Naive B cell (primary cell): ENCODE results near the gene HLA-E. TPM values are rescaled to one million over a fixed set of nuclear protein-coding genes. Genes with fewer than 3 reads are reported as not detected.
"Not testable (repeated sequence)": the region's sequence is repeated elsewhere in the genome, so short reads cannot be mapped to it uniquely, and the experiment has no call there.

Experiments used
- ATAC-seq, 2 donors: fragments of 150-1000 bp; cut with Tn5 transposase; 2 replicates each; pipeline ENCODE4 v1.10.0; 2021; ENCODE audit warnings: low read depth in 2 of 2, mild to moderate bottlenecking in 2 of 2, moderate library complexity in 2 of 2
- DNase-seq: peaks from one replicate; pipeline ENCODE4 v3.0.0; 2022
- H3K27ac Mint-ChIP-seq, 6 donors: one replicate each; pipeline ENCODE4 v1.8.0; 2020 to 2022; ENCODE audit warnings: mild to moderate bottlenecking in 6 of 6, mixed read lengths in 6 of 6, moderate library complexity in 5 of 6, inconsistent platforms in 2 of 6
- H3K27me3 Mint-ChIP-seq, 3 donors: one replicate each; pipeline ENCODE4 v1.8.0; 2021 to 2022; ENCODE audit warnings: mixed read lengths in 3 of 3, mild to moderate bottlenecking in 1 of 3
- H3K36me3 Mint-ChIP-seq, 2 donors: one replicate each; pipeline ENCODE4 v1.8.0; 2020 to 2022; ENCODE audit warnings: mixed read lengths in 2 of 2, inconsistent platforms in 1 of 2, mild to moderate bottlenecking in 1 of 2
- H3K4me1 Mint-ChIP-seq, 3 donors: one replicate each; pipeline ENCODE4 v1.8.0; 2020 to 2022; ENCODE audit warnings: mixed read lengths in 3 of 3, inconsistent platforms in 1 of 3, mild to moderate bottlenecking in 1 of 3, moderate library complexity in 1 of 3
- H3K4me3 Mint-ChIP-seq, 8 donors: one replicate each; pipeline ENCODE4 v1.8.0; 2020 to 2022; ENCODE audit warnings: mild to moderate bottlenecking in 8 of 8, mixed read lengths in 8 of 8, moderate library complexity in 8 of 8, inconsistent platforms in 2 of 8
- H3K9me3 Mint-ChIP-seq, 7 donors: one replicate each; pipeline ENCODE4 v1.8.0; 2020 to 2022; ENCODE audit warnings: mixed read lengths in 7 of 7, mild to moderate bottlenecking in 5 of 7, inconsistent platforms in 2 of 7, moderate library complexity in 1 of 7
- polyA plus RNA-seq, 6 donors: library from polyadenylated mRNA; unstranded; fragments of 300-500 nt; fragmentation: Illumina TruSeq; gene quantifications; one replicate each; pipeline ENCODE4 v1.2.3, GENCODE V29; 2021; ENCODE audit warnings: low read depth in 6 of 6

The HLA-E gene
- polyA plus RNA-seq, 6 donors from 2014 or later: 2,024 to 3,192 (median 2,301) TPM

GRCh38 chr6:30461055-30461454, 28.3 kb upstream of the HLA-E start:
- H3K4me1 Mint-ChIP-seq: peaks cover 26 to 39% (median 30%) of the 10 kb centered on the region in 3 donors
- peaks cover 74 to 91% (median 83%) of the 10 kb centered on the region in 3 donors for H3K27me3 Mint-ChIP-seq
- no peak for DNase-seq
- H3K9me3 Mint-ChIP-seq: peaks cover 14 to 24% (median 16%) of the 10 kb centered on the region in 7 donors
- ATAC-seq: no peak
- peaks cover 5 to 24% of the 10 kb centered on the region in 2 donors for H3K36me3 Mint-ChIP-seq
- H3K4me3 Mint-ChIP-seq: no peak overlapping the region
- no peak overlapping the region for H3K27ac Mint-ChIP-seq

DNA sequence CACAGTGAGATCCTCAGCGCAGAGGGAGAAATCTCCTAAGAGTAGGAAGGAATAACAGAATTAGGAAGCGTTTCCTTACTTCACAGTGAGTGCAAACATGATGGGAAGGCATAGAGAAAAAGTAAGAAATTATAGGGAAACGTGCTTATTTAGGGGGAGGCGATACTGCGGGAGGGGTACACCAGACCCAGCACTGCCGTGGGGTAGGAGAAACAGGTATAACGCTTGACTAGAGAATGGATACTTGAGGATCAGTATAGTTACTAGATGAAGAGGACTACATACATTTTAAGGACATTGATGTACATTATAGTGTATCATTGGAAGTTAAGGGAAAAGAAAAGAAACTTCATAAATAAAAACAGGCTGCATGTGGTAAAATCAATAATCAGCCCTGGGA, 26.8 kb upstream of the HLA-E start:
- no peak overlapping the region for H3K27ac Mint-ChIP-seq
- H3K9me3 Mint-ChIP-seq: peaks cover 14 to 24% (median 16%) of the 10 kb centered on the region in 7 donors
- ATAC-seq: no peak
- peaks cover 76 to 94% (median 88%) of the 10 kb centered on the region in 3 donors for H3K27me3 Mint-ChIP-seq
- peaks cover 36 to 46% (median 38%) of the 10 kb centered on the region in 3 donors for H3K4me1 Mint-ChIP-seq
- H3K36me3 Mint-ChIP-seq: peaks cover 5 to 24% of the 10 kb centered on the region in 2 donors
- peak overlapping the region in 4 of 8 donors; percentile 1 to 75 (median 23) for H3K4me3 Mint-ChIP-seq
- DNase-seq: no peak

DNA sequence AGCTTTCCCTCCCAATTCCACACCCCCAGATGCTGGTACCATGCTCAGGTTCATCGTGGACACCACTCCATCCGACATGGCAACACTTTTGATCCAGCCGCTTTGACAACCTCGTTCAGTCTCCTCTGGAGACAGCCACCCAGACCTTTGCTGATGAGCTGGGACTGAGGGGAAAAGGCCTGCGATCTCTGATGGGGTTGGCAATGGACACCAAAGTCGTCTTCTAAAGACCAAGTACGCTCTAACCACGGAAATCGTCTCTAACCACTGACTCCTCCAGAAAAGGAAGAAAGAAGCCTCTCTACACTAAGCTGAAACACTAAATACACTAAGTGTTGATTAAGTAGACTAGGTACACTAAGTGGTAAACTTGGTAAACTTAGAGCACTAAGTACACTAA, 26.1 kb upstream of the HLA-E start:
- H3K36me3 Mint-ChIP-seq: peaks cover 5 to 24% of the 10 kb centered on the region in 2 donors
- peak overlapping the region; percentile 15 to 85 (median 64) for H3K4me3 Mint-ChIP-seq
- peak overlapping the region in 1 of 6 donors; percentile 37 for H3K27ac Mint-ChIP-seq
- peaks cover 72 to 86% (median 82%) of the 10 kb centered on the region in 3 donors for H3K27me3 Mint-ChIP-seq
- H3K9me3 Mint-ChIP-seq: peaks cover 14 to 23% (median 16%) of the 10 kb centered on the region in 7 donors
- peaks cover 36 to 46% (median 38%) of the 10 kb centered on the region in 3 donors for H3K4me1 Mint-ChIP-seq
- ATAC-seq (peak; percentile 1 to 22), DNase-seq (no peak)

GRCh38 chr6:30463651-30464618, 25.4 kb upstream of the HLA-E start:
- DNase-seq: peak; percentile 58
- Mint-ChIP-seq H3K27ac (peak overlapping the region in 1 of 6 donors; percentile 37), H3K4me3 (peak overlapping the region; percentile 51 to 85 (median 64)), H3K4me1 (peaks cover 36 to 46% (median 38%) of the 10 kb centered on the region in 3 donors), H3K36me3 (peaks cover 5 to 18% of the 10 kb centered on the region in 2 donors), H3K9me3 (peaks cover 10 to 16% (median 12%) of the 10 kb centered on the region in 7 donors), H3K27me3 (peaks cover 73 to 84% (median 80%) of the 10 kb centered on the region in 3 donors)
- peak; percentile 59 for ATAC-seq

- peak overlapping the region in 1 of 6 donors; percentile 39 for H3K27ac Mint-ChIP-seq
- ATAC-seq: no peak
- no peak for DNase-seq
- peaks cover 68 to 79% (median 76%) of the 10 kb centered on the region in 3 donors for H3K27me3 Mint-ChIP-seq
- peaks cover 0 to 3% (median 0%) of the 10 kb centered on the region in 7 donors for H3K9me3 Mint-ChIP-seq
- H3K36me3 Mint-ChIP-seq: no peaks in the 10 kb centered on the region
- peaks cover 36 to 46% (median 38%) of the 10 kb centered on the region in 3 donors for H3K4me1 Mint-ChIP-seq
- peak overlapping the region; percentile 83 to 95 (median 88) for H3K4me3 Mint-ChIP-seq
Measured at GRCh38 chr6:30465595-30466306, 23.6 kb upstream of the HLA-E start.

DNA sequence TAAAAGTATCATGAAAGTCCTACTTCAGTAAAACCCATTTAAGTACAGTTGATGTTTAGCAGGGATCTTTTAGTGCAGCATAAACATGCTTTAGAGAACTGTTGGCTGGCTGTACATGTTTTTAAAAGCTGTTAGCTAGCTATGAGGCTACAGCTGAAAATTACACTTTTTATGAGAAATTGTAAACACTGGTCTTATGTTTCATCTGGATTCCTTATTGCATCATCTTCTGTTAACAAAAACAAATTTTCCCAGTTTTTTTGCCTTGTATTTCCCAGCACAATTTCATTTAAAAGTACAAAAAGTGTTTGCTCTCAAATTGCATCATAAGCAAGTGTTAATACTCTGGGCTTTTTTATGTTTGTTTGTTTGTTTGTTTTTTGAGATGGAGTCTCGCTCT, 18.3 kb upstream of the HLA-E start:
- H3K9me3 Mint-ChIP-seq: peaks cover 0 to 3% (median 0%) of the 10 kb centered on the region in 7 donors
- H3K36me3 Mint-ChIP-seq: no peaks in the 10 kb centered on the region
- DNase-seq: no peak
- H3K27me3 Mint-ChIP-seq: peaks cover 59 to 68% (median 65%) of the 10 kb centered on the region in 3 donors
- no peak overlapping the region for H3K27ac Mint-ChIP-seq
- H3K4me1 Mint-ChIP-seq: peaks cover 8 to 10% (median 8%) of the 10 kb centered on the region in 3 donors
- no peak for ATAC-seq
- no peak overlapping the region for H3K4me3 Mint-ChIP-seq

DNA sequence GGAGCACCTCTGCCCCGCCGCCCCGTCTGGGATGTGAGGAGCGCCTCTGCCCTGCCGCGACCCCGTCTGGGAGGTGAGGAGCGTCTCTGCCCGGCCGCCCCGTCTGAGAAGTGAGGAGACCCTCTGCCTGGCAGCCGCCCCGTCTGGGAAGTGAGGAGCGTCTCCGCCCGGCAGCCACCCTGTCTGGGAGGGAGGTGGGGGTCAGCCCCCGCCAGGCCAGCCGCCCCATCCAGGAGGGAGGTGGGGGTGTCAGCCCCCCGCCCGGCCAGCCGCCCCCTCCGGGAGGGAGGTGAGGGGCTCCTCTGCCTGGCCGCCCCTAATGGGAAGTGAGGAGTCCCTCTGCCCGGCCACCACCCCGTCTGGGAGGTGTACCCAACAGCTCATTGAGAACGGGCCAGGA, 14.2 kb upstream of the HLA-E start:
- not testable (repeated sequence) for H3K4me1 Mint-ChIP-seq, H3K27ac Mint-ChIP-seq, H3K4me3 Mint-ChIP-seq, H3K9me3 Mint-ChIP-seq, ATAC-seq, DNase-seq, H3K36me3 Mint-ChIP-seq
- H3K27me3 Mint-ChIP-seq: peaks cover 53 to 76% (median 63%) of the 10 kb centered on the region in 3 donors

GRCh38 chr6:30480536-30481156, 8.7 kb upstream of the HLA-E start:
- Mint-ChIP-seq H3K4me1 (peaks cover 10 to 28% (median 24%) of the 10 kb centered on the region in 3 donors), H3K27ac (peak overlapping the region in 2 of 6 donors; percentile 7 to 63)

DNA sequence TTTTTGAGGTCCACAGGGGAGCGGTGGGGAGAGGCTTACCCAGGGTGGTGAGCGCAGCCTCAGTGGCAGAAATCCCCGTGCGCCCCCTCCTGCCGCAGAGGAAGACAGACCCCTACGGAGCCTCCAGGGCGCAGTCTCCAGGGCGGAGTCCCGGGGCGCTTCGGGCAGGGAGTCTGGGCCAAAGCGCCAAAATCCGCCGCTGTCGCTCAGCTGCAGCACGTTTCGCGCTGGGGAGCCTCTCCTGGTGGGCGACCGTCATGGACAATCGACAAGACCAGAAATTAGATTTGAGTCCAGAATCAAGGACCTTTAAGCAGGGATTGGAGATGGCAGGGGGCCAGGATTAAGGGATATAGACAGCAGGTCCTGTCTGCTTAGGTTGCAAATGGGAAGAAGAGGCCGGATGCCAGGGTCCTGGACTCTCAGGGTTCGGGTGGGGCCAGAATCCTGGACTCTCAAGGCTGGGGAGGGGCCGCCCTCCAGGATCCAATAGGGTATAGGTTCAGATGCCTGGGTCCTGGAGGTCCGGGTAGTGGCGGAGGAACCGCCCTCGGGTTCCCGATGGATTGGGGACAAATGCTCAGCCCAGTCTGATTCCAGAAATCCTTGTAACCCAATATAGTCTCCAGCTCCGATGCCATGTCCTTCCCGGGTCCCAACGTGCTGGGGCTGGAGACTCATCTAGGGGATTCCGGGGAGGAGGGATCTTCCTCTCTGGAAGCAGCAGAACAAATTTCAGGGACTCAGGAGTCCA, 7.9 kb upstream of the HLA-E start:
- Mint-ChIP-seq H3K9me3 (no peaks in the 10 kb centered on the region), H3K36me3 (no peaks in the 10 kb centered on the region), H3K4me1 (peaks cover 10 to 28% (median 24%) of the 10 kb centered on the region in 3 donors), H3K27ac (peak overlapping the region in 1 of 6 donors; percentile 52), H3K27me3 (peaks cover 39 to 56% (median 46%) of the 10 kb centered on the region in 3 donors), H3K4me3 (peak overlapping the region in 3 of 8 donors; percentile 17 to 69 (median 21))
- DNase-seq (no peak), ATAC-seq (peak in 1 of 2 donors; percentile 4)

More at GRCh38 chr6:30480536-30481156, 8.7 kb upstream of the HLA-E start:
- peaks cover 42 to 61% (median 46%) of the 10 kb centered on the region in 3 donors for H3K27me3 Mint-ChIP-seq
- H3K4me3 Mint-ChIP-seq: peak overlapping the region in 2 of 8 donors; percentile 17 to 75
- ATAC-seq (peak; percentile 17 to 24), DNase-seq (no peak)
- no peaks in the 10 kb centered on the region for H3K36me3 Mint-ChIP-seq
- no peaks in the 10 kb centered on the region for H3K9me3 Mint-ChIP-seq

DNA sequence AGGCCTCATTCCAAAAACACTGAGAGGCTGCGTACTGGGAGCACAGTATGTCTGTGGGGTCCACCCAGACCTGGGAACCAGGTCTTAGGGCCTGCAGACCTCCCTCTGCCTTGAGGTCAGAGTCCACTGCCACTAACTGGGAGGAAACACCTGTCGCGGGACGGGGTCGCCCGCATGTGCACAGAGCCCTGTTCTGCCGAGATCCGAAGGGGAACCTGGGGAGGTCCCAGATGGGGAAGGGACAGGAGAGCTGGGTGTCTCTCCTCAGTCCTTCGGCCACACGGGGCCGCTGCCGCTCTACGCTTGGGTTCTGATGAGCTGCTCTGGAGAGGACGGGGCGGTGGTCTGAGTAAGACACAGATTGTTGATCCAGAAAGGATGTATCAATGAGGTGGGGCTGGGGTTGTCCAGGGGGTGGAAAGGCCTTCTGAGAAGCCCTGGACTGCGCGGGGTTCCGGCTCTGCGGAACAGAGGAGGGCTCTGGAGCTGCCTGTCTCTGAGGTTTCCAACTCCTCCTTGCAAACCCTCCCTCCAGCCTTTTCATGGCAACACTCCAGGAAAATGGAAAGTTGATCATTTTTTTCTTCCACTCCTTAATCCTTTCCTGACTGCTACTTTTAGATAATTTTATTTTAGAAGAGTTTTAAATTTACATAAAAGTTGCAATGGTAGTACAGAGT, 7.2 kb upstream of the HLA-E start:
- not testable (repeated sequence) for H3K36me3 Mint-ChIP-seq, H3K9me3 Mint-ChIP-seq
- Mint-ChIP-seq H3K27me3 (peaks cover 38 to 49% (median 46%) of the 10 kb centered on the region in 3 donors), H3K4me3 (peak overlapping the region in 2 of 8 donors; percentile 21 to 22), H3K4me1 (peaks cover 10 to 28% (median 24%) of the 10 kb centered on the region in 3 donors), H3K27ac (peak overlapping the region in 2 of 6 donors; percentile 39 to 52)
- ATAC-seq: peak; percentile 97 to 98
- DNase-seq: peak; percentile 85

DNA sequence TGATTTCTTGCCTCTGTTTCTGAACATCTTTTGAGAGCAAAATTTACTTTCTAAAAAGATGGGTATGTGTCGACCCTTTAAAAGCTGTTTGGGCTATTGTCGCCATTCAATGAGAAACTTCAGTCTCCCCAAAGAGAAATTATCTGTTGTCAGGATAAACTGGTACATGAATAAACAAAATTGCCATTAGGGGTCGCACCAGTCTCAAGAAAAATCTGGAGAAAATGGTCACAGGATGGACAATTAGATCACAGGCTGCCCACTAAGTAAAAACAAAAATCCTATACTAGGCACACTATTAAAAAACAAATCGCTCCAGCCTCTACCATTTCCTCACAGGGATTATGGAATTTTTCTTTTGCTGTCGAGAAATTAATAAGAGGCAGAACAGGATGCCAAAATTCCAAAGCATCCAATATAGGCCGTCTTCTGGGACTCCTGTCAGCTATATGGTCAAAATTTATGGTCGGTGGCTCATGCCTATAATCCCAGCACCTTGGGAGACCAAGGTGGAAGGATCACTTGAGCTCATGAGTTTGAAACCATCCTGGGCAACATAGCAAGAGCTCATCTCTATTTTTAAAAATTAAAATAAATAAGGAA, 5.5 kb upstream of the HLA-E start:
- Mint-ChIP-seq H3K27ac (no peak overlapping the region), H3K9me3 (no peaks in the 10 kb centered on the region), H3K4me1 (peaks cover 18 to 37% (median 36%) of the 10 kb centered on the region in 3 donors), H3K4me3 (peak overlapping the region in 1 of 8 donors; percentile 28), H3K27me3 (peaks cover 21 to 32% (median 31%) of the 10 kb centered on the region in 3 donors), H3K36me3 (no peaks in the 10 kb centered on the region)
- peak; percentile 57 for DNase-seq
- peak in 1 of 2 donors; percentile 10 for ATAC-seq
